ENCODE results near the gene RNASET2.

GRCh38 chr6:166903027-166903426 is 53.3 kb downstream of the RNASET2 start:
- TF ChIP-seq POLR2A (IDR thresholded peaks at IDR 0.05), result no peak
- TF ChIP-seq CTCF (IDR thresholded peaks at IDR 0.05), result no peak

Measured in lower leg skin (tissue), 3 donors.